KMS-11 (cell line): ENCODE data around the gene FOLR2.
"Not testable (repeated sequence)": the region's sequence is repeated elsewhere in the genome, so short reads cannot be mapped to it uniquely, and the experiment has no call there.

Experiments used
- H2AFZ ChIP-seq: fragments of 200-600 bp; sonication (generic); 2 replicates; pipeline ENCODE4 v1.6.1; 2016; ENCODE audit warnings: antibody characterized with exemption, mixed run types, low read depth
- H3K27ac ChIP-seq: fragments of 200-600 bp; sonication (generic); 2 replicates; pipeline ENCODE4 v1.6.1; 2016; ENCODE audit warnings: mild to moderate bottlenecking, mixed run types
- H3K27me3 ChIP-seq: fragments of 200-600 bp; sonication (generic); 2 replicates; pipeline ENCODE4 v1.6.1; 2017; ENCODE audit warnings: mild to moderate bottlenecking, low read depth, mixed run types, moderate library complexity; ENCODE audit not compliant: insufficient read depth
- H3K36me3 ChIP-seq: fragments of 200-600 bp; sonication (generic); 2 replicates; pipeline ENCODE4 v1.6.1; 2017; ENCODE audit warnings: mild to moderate bottlenecking, mixed run types; ENCODE audit not compliant: insufficient read depth
- H3K4me1 ChIP-seq: fragments of 200-600 bp; sonication (generic); 2 replicates; pipeline ENCODE4 v1.6.1; 2016; ENCODE audit warnings: mild to moderate bottlenecking, low read depth, mixed run types; ENCODE audit not compliant: poor library complexity, severe bottlenecking
- H3K4me2 ChIP-seq: fragments of 200-600 bp; sonication (generic); 2 replicates; pipeline ENCODE4 v1.7.0; 2016; ENCODE audit warnings: mild to moderate bottlenecking, mixed run types
- H3K4me3 ChIP-seq: fragments of 200-600 bp; sonication (generic); IDR thresholded peaks from 2 replicates; pipeline ENCODE4 v1.6.1; 2017; ENCODE audit warnings: low read depth, low read length, mixed read lengths; ENCODE audit not compliant: insufficient read depth
- H3K79me2 ChIP-seq: fragments of 200-600 bp; sonication (generic); 2 replicates; pipeline ENCODE4 v1.6.1; 2016; ENCODE audit warnings: low read depth, mixed run types; ENCODE audit not compliant: insufficient read depth
- H3K9ac ChIP-seq: fragments of 200-600 bp; sonication (generic); 2 replicates; pipeline ENCODE4 v1.6.1; 2016; ENCODE audit warnings: mild to moderate bottlenecking, mixed run types
- H4K20me1 ChIP-seq: fragments of 200-600 bp; sonication (generic); 2 replicates; pipeline ENCODE4 v1.6.1; 2016; ENCODE audit warnings: mild to moderate bottlenecking, mixed run types; ENCODE audit not compliant: insufficient read depth
- CTCF ChIP-seq: fragments of 200-600 bp; sonication (generic); conservative IDR thresholded peaks from 2 replicates; pipeline ENCODE4 v1.6.1; 2017; ENCODE audit warnings: low read depth, mild to moderate bottlenecking, antibody characterized with exemption, low read length, moderate library complexity, mixed read lengths

FOLR2 gene

GRCh38 chr11:72195518-72196270 is 20.9 kb upstream of the FOLR2 start:
- Histone ChIP-seq H3K4me2 (no peak overlapping the region), H3K27me3 (no peaks in the 10 kb centered on the region), H2AFZ (no peak overlapping the region), H3K36me3 (no peaks in the 10 kb centered on the region), H4K20me1 (no peaks in the 10 kb centered on the region), H3K27ac (no peak overlapping the region), H3K4me3 (no peak overlapping the region), H3K4me1 (no peaks in the 10 kb centered on the region), H3K79me2 (no peaks in the 10 kb centered on the region), H3K9ac (no peak overlapping the region)
- no peak for TF ChIP-seq CTCF

- H3K27ac ChIP-seq, H3K4me3 ChIP-seq, H3K36me3 ChIP-seq, H3K4me2 ChIP-seq, H4K20me1 ChIP-seq, H3K79me2 ChIP-seq, H3K27me3 ChIP-seq, H3K9ac ChIP-seq, H2AFZ ChIP-seq, H3K4me1 ChIP-seq: not testable (repeated sequence)
Observed at GRCh38 chr11:72201445-72201844, 15.1 kb upstream of the FOLR2 start.

- no peaks in the 10 kb centered on the region for H3K36me3 ChIP-seq
- no peaks in the 10 kb centered on the region for H3K4me1 ChIP-seq
- H3K4me3 ChIP-seq = no peak overlapping the region
- no peak overlapping the region for H2AFZ ChIP-seq
- H3K27ac ChIP-seq = no peak overlapping the region
- no peaks in the 10 kb centered on the region for H3K27me3 ChIP-seq
- TF ChIP-seq CTCF = no peak
- H3K79me2 ChIP-seq = no peaks in the 10 kb centered on the region
- H3K4me2 ChIP-seq = no peak overlapping the region
- H4K20me1 ChIP-seq = no peaks in the 10 kb centered on the region
- no peak overlapping the region for H3K9ac ChIP-seq
Observed at GRCh38 chr11:72202571-72202970, 14.0 kb upstream of the FOLR2 start.

- no peak overlapping the region for H3K9ac ChIP-seq
- H3K36me3 ChIP-seq = no peaks in the 10 kb centered on the region
- no peaks in the 10 kb centered on the region for H3K27me3 ChIP-seq
- no peak overlapping the region for H3K27ac ChIP-seq
- no peaks in the 10 kb centered on the region for H3K4me1 ChIP-seq
- no peaks in the 10 kb centered on the region for H3K79me2 ChIP-seq
- no peak overlapping the region for H2AFZ ChIP-seq
- no peak overlapping the region for H3K4me3 ChIP-seq
- no peak for TF ChIP-seq CTCF
- H4K20me1 ChIP-seq = no peaks in the 10 kb centered on the region
- no peak overlapping the region for H3K4me2 ChIP-seq
Observed at GRCh38 chr11:72203163-72203562, 13.4 kb upstream of the FOLR2 start.

GRCh38 chr11:72204886-72205285 is 11.7 kb upstream of the FOLR2 start:
- H3K4me2 ChIP-seq = no peak overlapping the region
- no peak overlapping the region for H3K9ac ChIP-seq
- H3K4me3 ChIP-seq = no peak overlapping the region
- H2AFZ ChIP-seq = no peak overlapping the region
- no peak overlapping the region for H3K27ac ChIP-seq
- no peaks in the 10 kb centered on the region for H3K36me3 ChIP-seq
- H3K79me2 ChIP-seq = no peaks in the 10 kb centered on the region
- no peak for TF ChIP-seq CTCF
- no peaks in the 10 kb centered on the region for H4K20me1 ChIP-seq
- no peaks in the 10 kb centered on the region for H3K4me1 ChIP-seq
- no peaks in the 10 kb centered on the region for H3K27me3 ChIP-seq

GRCh38 chr11:72206794-72207193 is 9.8 kb upstream of the FOLR2 start:
- not testable (repeated sequence) for H3K27me3 ChIP-seq, H3K79me2 ChIP-seq, H3K4me3 ChIP-seq, H3K4me2 ChIP-seq, H3K36me3 ChIP-seq, H4K20me1 ChIP-seq, H3K4me1 ChIP-seq, H3K9ac ChIP-seq, H3K27ac ChIP-seq, H2AFZ ChIP-seq
